ENCODE data around the gene FEZF2.

- no peak for TF ChIP-seq CTCF (IDR thresholded peaks at IDR 0.05 in 8 of 11, conservative IDR thresholded peaks at IDR 0.05 in 3 of 11)
- TF ChIP-seq POLR2AphosphoS5 (IDR thresholded peaks at IDR 0.05): no peak
These were observed 7.8 kb downstream of the FEZF2 start for GRCh38 chr3:62365391-62366125.

Measured in spleen (tissue), 7 donors.